ENCODE results near the gene CABP4.
"Not testable (repeated sequence)": the region's sequence is repeated elsewhere in the genome, so short reads cannot be mapped to it uniquely, and the experiment has no call there.

The CABP4 gene

GRCh38 chr11:67423891-67424613 lies 31.1 kb upstream of the CABP4 start:
- H3K14ac ChIP-seq (ENCODE audit: low read length in 2 of 2) = no peak overlapping the region
- H3K9me3 ChIP-seq (ENCODE audit: control insufficient read depth, low read length) = no peaks in the 10 kb centered on the region
- H3K4me2 ChIP-seq (ENCODE audit: low read length, poor library complexity, severe bottlenecking) = no peak overlapping the region
- DNase-seq = no peak
- no peak overlapping the region for H2BK12ac ChIP-seq (ENCODE audit: low read length in 2 of 2)
- H4K8ac ChIP-seq (ENCODE audit: low read length) = no peak overlapping the region
- H2BK5ac ChIP-seq (ENCODE audit: low read depth, low read length, poor library complexity, severe bottlenecking) = no peak overlapping the region
- H3K79me1 ChIP-seq (replicated peaks; ENCODE audit: low read length, poor library complexity, severe bottlenecking) = peaks cover 8% of the 10 kb centered on the region
- peaks cover 0 to 13% of the 10 kb centered on the region in 2 experiments for H3K36me3 ChIP-seq (ENCODE audit: control insufficient read depth in 1 of 2, insufficient read depth in 2 of 2, low read depth in 1 of 2, low read length in 2 of 2)
- no peak overlapping the region for H3K4ac ChIP-seq (ENCODE audit: low read depth in 1 of 2, low read length in 2 of 2)
- no peak overlapping the region for H2AFZ ChIP-seq (ENCODE audit: low read depth, low read length)
- no peak overlapping the region for H3K23ac ChIP-seq (ENCODE audit: low read length in 2 of 2)
- H3K4me3 ChIP-seq (ENCODE audit: insufficient read depth in 1 of 2, low read depth in 1 of 2, low read length in 2 of 2) = peak overlapping the region in 1 of 2 experiments; percentile 1
- H3K4me1 ChIP-seq (ENCODE audit: control insufficient read depth, insufficient read depth, low read depth, low read length) = peaks cover 35% of the 10 kb centered on the region
- 92% methylated on average over 30 of the region's 34 CpGs for WGBS
- no peak overlapping the region for H4K91ac ChIP-seq (ENCODE audit: low read length)
- no peak overlapping the region for H3K9ac ChIP-seq (ENCODE audit: low read length)
- H3K18ac ChIP-seq (ENCODE audit: low read depth in 1 of 2, low read length in 2 of 2) = no peak overlapping the region
- no peaks in the 10 kb centered on the region for H3K27me3 ChIP-seq (ENCODE audit: control insufficient read depth in 1 of 2, insufficient read depth in 1 of 2, low read length in 2 of 2)
- no peak overlapping the region for H3K27ac ChIP-seq (ENCODE audit: low read length, poor library complexity, severe bottlenecking)
- no peak overlapping the region for H2BK120ac ChIP-seq (ENCODE audit: low read depth, low read length)
- no peak overlapping the region for H2AK5ac ChIP-seq (ENCODE audit: low read length, severe bottlenecking)
- no peak overlapping the region for H2BK15ac ChIP-seq (ENCODE audit: low read depth, poor library complexity, severe bottlenecking)

- 92% methylated on average over 19 of the region's 19 CpGs for WGBS
- H3K23ac ChIP-seq (ENCODE audit: low read length in 2 of 2); H2BK120ac ChIP-seq (ENCODE audit: low read depth, low read length); H3K27me3 ChIP-seq (ENCODE audit: control insufficient read depth in 1 of 2, insufficient read depth in 1 of 2, low read length in 2 of 2); H3K18ac ChIP-seq (ENCODE audit: low read depth in 1 of 2, low read length in 2 of 2); H3K4me2 ChIP-seq (ENCODE audit: low read length, poor library complexity, severe bottlenecking); DNase-seq; H2BK5ac ChIP-seq (ENCODE audit: low read depth, low read length, poor library complexity, severe bottlenecking); H3K14ac ChIP-seq (ENCODE audit: low read length in 2 of 2); H2BK12ac ChIP-seq (ENCODE audit: low read length in 2 of 2); H2BK15ac ChIP-seq (ENCODE audit: low read depth, poor library complexity, severe bottlenecking); H3K9me3 ChIP-seq (ENCODE audit: control insufficient read depth, low read length); H2AK5ac ChIP-seq (ENCODE audit: low read length, severe bottlenecking); H2AFZ ChIP-seq (ENCODE audit: low read depth, low read length); H4K91ac ChIP-seq (ENCODE audit: low read length); H3K27ac ChIP-seq (ENCODE audit: low read length, poor library complexity, severe bottlenecking): not testable (repeated sequence)
- peaks cover 18 to 36% of the 10 kb centered on the region in 2 experiments for H3K36me3 ChIP-seq (ENCODE audit: control insufficient read depth in 1 of 2, insufficient read depth in 2 of 2, low read depth in 1 of 2, low read length in 2 of 2)
- H3K4ac ChIP-seq (ENCODE audit: low read depth in 1 of 2, low read length in 2 of 2) = peak overlapping the region; percentile 19 to 85
- peak overlapping the region in 1 of 2 experiments; percentile 93 for H3K4me3 ChIP-seq (ENCODE audit: insufficient read depth in 1 of 2, low read depth in 1 of 2, low read length in 2 of 2)
- peaks cover 12% of the 10 kb centered on the region for H3K79me1 ChIP-seq (replicated peaks; ENCODE audit: low read length, poor library complexity, severe bottlenecking)
- peaks cover 18% of the 10 kb centered on the region for H3K4me1 ChIP-seq (ENCODE audit: control insufficient read depth, insufficient read depth, low read depth, low read length)
- peak overlapping the region; percentile 98 for H4K8ac ChIP-seq (ENCODE audit: low read length)
- peak overlapping the region; percentile 97 for H3K9ac ChIP-seq (ENCODE audit: low read length)
Measured at GRCh38 chr11:67427364-67427859, 27.7 kb upstream of the CABP4 start.

DNA sequence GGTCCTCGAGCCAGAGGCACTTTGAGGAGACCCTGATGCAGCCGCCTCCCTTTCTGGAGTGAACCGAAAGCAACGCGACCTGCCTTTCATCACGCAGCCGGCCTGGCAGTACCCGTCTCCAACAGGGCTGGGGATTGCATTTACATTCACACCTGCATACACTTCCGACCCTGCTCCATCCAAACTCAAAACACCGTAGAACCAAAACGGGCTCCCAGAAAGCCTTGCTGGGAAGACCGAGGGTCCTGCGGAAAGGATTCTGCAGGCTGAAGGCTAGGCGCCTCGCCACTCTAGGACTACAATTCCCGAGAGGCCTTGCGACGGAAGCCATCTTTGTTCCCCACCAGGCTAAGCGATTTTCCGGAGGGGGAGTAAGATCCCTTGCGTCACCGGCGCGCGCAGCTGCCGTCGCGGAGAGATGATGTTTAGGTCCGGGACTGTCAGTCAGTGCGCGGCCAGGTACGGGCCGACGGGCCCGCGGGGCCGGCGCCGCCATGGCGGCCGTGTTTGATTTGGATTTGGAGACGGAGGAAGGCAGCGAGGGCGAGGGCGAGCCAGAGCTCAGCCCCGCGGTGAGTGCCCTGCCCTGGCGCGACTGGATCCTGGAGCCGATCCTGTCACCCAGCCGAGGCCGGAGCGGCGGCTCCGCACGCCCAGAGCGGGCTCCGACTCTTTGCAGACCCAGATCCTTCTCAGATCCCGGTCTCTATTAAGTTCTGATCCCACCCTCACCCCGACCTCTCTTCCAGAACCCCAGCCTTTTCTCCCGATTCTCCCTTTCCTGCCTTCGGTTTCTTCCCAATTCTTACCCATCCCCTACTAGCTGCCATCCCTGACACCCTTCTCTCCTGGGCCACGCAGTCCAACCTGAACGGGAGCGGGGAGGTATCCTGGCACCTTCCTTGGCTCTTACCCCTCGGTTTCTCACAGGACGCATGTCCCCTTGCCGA lies 26.8 kb upstream of the CABP4 start, which contains the start of gene RPS6KB2:
TSS of gene RPS6KB2 (plus strand) at position 443 of the 950 bp plus-strand sequence. CDS start at position 495, 52 bp downstream.
- Histone ChIP-seq H3K14ac (ENCODE audit: low read length in 2 of 2) (no peak within 1 kb of the TSS), H3K36me3 (ENCODE audit: control insufficient read depth in 1 of 2, insufficient read depth in 2 of 2, low read depth in 1 of 2, low read length in 2 of 2) (peaks cover 27 to 45% of the 10 kb centered on the region in 2 experiments), H2BK12ac (ENCODE audit: low read length in 2 of 2) (no peak within 1 kb of the TSS), H2AK5ac (ENCODE audit: low read length, severe bottlenecking) (peak within 1 kb of the TSS; percentile 44), H3K9ac (ENCODE audit: low read length) (peak within 1 kb of the TSS; percentile 97), H3K27me3 (ENCODE audit: control insufficient read depth in 1 of 2, insufficient read depth in 1 of 2, low read length in 2 of 2) (no peaks in the 10 kb centered on the region), H3K4ac (ENCODE audit: low read depth in 1 of 2, low read length in 2 of 2) (peak within 1 kb of the TSS; percentile 21 to 90), H4K91ac (ENCODE audit: low read length) (peak within 1 kb of the TSS; percentile 86), H2BK120ac (ENCODE audit: low read depth, low read length) (peak within 1 kb of the TSS; percentile 52), H3K79me1 (replicated peaks; ENCODE audit: low read length, poor library complexity, severe bottlenecking) (peaks cover 17% of the 10 kb centered on the region), H3K4me2 (ENCODE audit: low read length, poor library complexity, severe bottlenecking) (peak within 1 kb of the TSS; percentile 77), H2AFZ (ENCODE audit: low read depth, low read length) (peak within 1 kb of the TSS; percentile 78), H3K4me3 (ENCODE audit: insufficient read depth in 1 of 2, low read depth in 1 of 2, low read length in 2 of 2) (peak within 1 kb of the TSS; percentile 84 to 93), H3K9me3 (ENCODE audit: control insufficient read depth, low read length) (no peaks in the 10 kb centered on the region), H2BK5ac (ENCODE audit: low read depth, low read length, poor library complexity, severe bottlenecking) (no peak within 1 kb of the TSS), H3K4me1 (ENCODE audit: control insufficient read depth, insufficient read depth, low read depth, low read length) (peaks cover 14% of the 10 kb centered on the region), H4K8ac (ENCODE audit: low read length) (peak within 1 kb of the TSS; percentile 98), H2BK15ac (ENCODE audit: low read depth, poor library complexity, severe bottlenecking) (peak within 1 kb of the TSS; percentile 70), H3K18ac (ENCODE audit: low read depth in 1 of 2, low read length in 2 of 2) (peak within 1 kb of the TSS; percentile 74 to 92), H3K23ac (ENCODE audit: low read length in 2 of 2) (peak within 1 kb of the TSS in 1 of 2 experiments; percentile 28), H3K27ac (ENCODE audit: low read length, poor library complexity, severe bottlenecking) (peak within 1 kb of the TSS; percentile 5)
- 2% methylated on average over 55 of the region's 68 CpGs for WGBS
- peak; percentile 96 for DNase-seq

All from mesenchymal stem cell (in vitro differentiated cells and primary cell).